GM12878 (cell line): Measurements from ENCODE around the gene SFXN1. TPM values are rescaled to one million over a fixed set of nuclear protein-coding genes. Genes with fewer than 3 reads are reported as not detected.

Experiments
- ATAC-seq: fragments of 200-7000 bp; cut with Tn5 transposase; 3 replicates; pipeline ENCODE4 v1.9.1; 2020; ENCODE audit warnings: mild to moderate bottlenecking, moderate library complexity
- BruUV-seq: library from RNA; stranded (reverse); fragments of 400-500 nt; replicated peaks from 2 replicates; lab custom pipeline; 2021; lab: Mats Ljungman, UMichigan
- CTCF ChIA-PET: fragments of 300-600 bp; sonication (Branson Sonifier 250); formaldehyde crosslinking; extraction: SDS; loops from one replicate; lab custom pipeline; 2021; ENCODE audit warnings: inconsistent platforms; lab: Yijun Ruan, JAX
- POLR2A ChIA-PET: fragments of 350-600 bp; formaldehyde crosslinking; extraction: SDS; loops from one replicate; lab custom pipeline; 2021; ENCODE audit warnings: inconsistent platforms; lab: Charles Lee
- RAD21 ChIA-PET: fragments of 300-600 bp; sonication (Branson Sonifier 250); formaldehyde crosslinking; loops from one replicate; lab custom pipeline; 2023; ENCODE audit warnings: antibody characterized with exemption; ENCODE audit not compliant: unreplicated experiment; lab: Charles Lee
- SMC1A ChIA-PET: fragments of 300-600 bp; sonication (Branson Sonifier 250); formaldehyde crosslinking; loops from one replicate; lab custom pipeline; 2023; ENCODE audit not compliant: unreplicated experiment, uncharacterized antibody; lab: Charles Lee
- DNase-seq: peaks from one replicate; pipeline ENCODE4 v3.0.0-alpha.2; 2011; ENCODE audit warnings: low read depth, low spot score
- FAIRE-seq: peaks from 3 replicates; lab custom pipeline; 2011; peaks lifted over from hg19 to GRCh38; lab: Jason Lieb, UNC
- H2AFZ ChIP-seq: 2 replicates; pipeline ENCODE4 v1.6.0; 2011; ENCODE audit warnings: low read depth, low read length, control low read depth; ENCODE audit not compliant: control insufficient read depth
- H3K27ac ChIP-seq: 2 replicates; pipeline ENCODE4 v1.5.1; 2011; ENCODE audit warnings: control low read depth; ENCODE audit not compliant: control insufficient read depth, insufficient read depth
- H3K27me3 ChIP-seq, 2 experiments: replicated peaks in 1 of 2; 2 replicates each; pipeline versions ENCODE4 v1.6.0 to v1.6.1; 2011; ENCODE audit warnings: low read length in 1 of 2; ENCODE audit not compliant: control insufficient read depth in 2 of 2, insufficient read depth in 2 of 2
- H3K36me3 ChIP-seq, 2 experiments: 2 replicates each; pipeline ENCODE4 v1.5.1; 2011; ENCODE audit warnings: low read length in 1 of 2; ENCODE audit not compliant: control insufficient read depth in 2 of 2, insufficient read depth in 2 of 2
- H3K4me1 ChIP-seq: 2 replicates; pipeline ENCODE4 v1.6.1; 2011; ENCODE audit warnings: mild to moderate bottlenecking, low read length, moderate library complexity, mixed read lengths; ENCODE audit not compliant: control insufficient read depth, insufficient read depth
- H3K4me2 ChIP-seq: 2 replicates; pipeline ENCODE4 v1.6.0; 2011; ENCODE audit warnings: control low read depth; ENCODE audit not compliant: control insufficient read depth, insufficient read depth
- H3K4me3 ChIP-seq: fragments of 200-600 bp; sonication (generic); 2 replicates; pipeline ENCODE4 v1.5.1; 2016
- H3K79me2 ChIP-seq: 2 replicates; pipeline ENCODE4 v1.6.0; 2011; ENCODE audit warnings: low read length; ENCODE audit not compliant: control insufficient read depth, insufficient read depth
- H3K9ac ChIP-seq: 2 replicates; pipeline ENCODE4 v1.8.0; 2011; ENCODE audit warnings: low read length, control low read depth, mixed read lengths; ENCODE audit not compliant: control insufficient read depth, insufficient read depth
- H3K9me3 ChIP-seq: replicated peaks from 3 replicates; pipeline ENCODE4 v1.5.1; 2011; ENCODE audit warnings: mild to moderate bottlenecking, low read length; ENCODE audit not compliant: control insufficient read depth, insufficient read depth
- H4K20me1 ChIP-seq: 2 replicates; pipeline ENCODE4 v1.6.0; 2011; ENCODE audit not compliant: control insufficient read depth, insufficient read depth
- CBFB ChIP-seq: IDR thresholded peaks from 2 replicates; pipeline ENCODE4 v1.6.1; 2016; ENCODE audit warnings: antibody characterized with exemption, low read depth
- CTCF ChIP-seq, 3 experiments: IDR thresholded peaks in 2 of 3; conservative IDR thresholded peaks in 1 of 3; 2 replicates each; pipeline ENCODE4 v1.5.1; 2011; ENCODE audit warnings: low read depth in 3 of 3, low read length in 3 of 3, mild to moderate bottlenecking in 3 of 3, control low read depth in 2 of 3, moderate library complexity in 2 of 3, inconsistent platforms in 1 of 3, mixed read lengths in 1 of 3; ENCODE audit not compliant: control insufficient read depth in 2 of 3, insufficient read depth in 1 of 3; ENCODE audit errors: extremely low read depth in 1 of 3
- FOS ChIP-seq: IDR thresholded peaks from 3 replicates; pipeline ENCODE4 v1.6.1; 2011; ENCODE audit warnings: borderline replicate concordance; ENCODE audit not compliant: insufficient read length; ENCODE audit errors: extremely low read depth
- NFYB ChIP-seq: IDR thresholded peaks from 2 replicates; pipeline ENCODE4 v1.6.1; 2011; ENCODE audit warnings: low read depth, mild to moderate bottlenecking, low read length, improper control_type of control experiment, moderate library complexity; ENCODE audit not compliant: insufficient read depth
- USF1 ChIP-seq: IDR thresholded peaks from 2 replicates; pipeline ENCODE4 v1.6.1; 2011; ENCODE audit warnings: borderline replicate concordance, low read depth, mild to moderate bottlenecking, moderate library complexity, mixed read lengths, low read length; ENCODE audit not compliant: insufficient read depth; ENCODE audit errors: extremely low read length
- ZNF622 ChIP-seq: fragments of 450-650 bp; IDR thresholded peaks from 2 replicates; pipeline ENCODE4 v1.6.1; 2017; ENCODE audit warnings: mild to moderate bottlenecking, inconsistent platforms
- WGBS: methylation state at CpG from one replicate; pipeline ENCODE4 v1.1.6; 2016; ENCODE audit warnings: low lambda C conversion rate; ENCODE audit not compliant: insufficient replicate concordance, insufficient coverage; ENCODE audit errors: missing lambda C conversion rate; 5-methylcytosine and 5-hydroxymethylcytosine counted together
- in situ Hi-C: fragments of 300-500 bp; cut with MboI; formaldehyde crosslinking; loops from 9 replicates; pipeline ENCODE4 v1.14.3; 2018; ENCODE audit warnings: mixed read lengths
- intact Hi-C: fragments of 100-400 bp; cut with micrococcal nuclease; formaldehyde crosslinking; loops from one replicate; pipeline ENCODE4 v1.14.2; 2022; ENCODE audit not compliant: unreplicated experiment
- polyA plus RNA-seq, 11 experiments: library from polyadenylated mRNA; depleted of rRNA in 4 of 11; unstranded in 6 of 11; stranded (reverse) in 5 of 11; fragments of >200 nt; fragmentation: Nextera tagmentation in 4 of 11; fragmentation: Illumina TruSeq in 1 of 11; extraction: Ambion mirVana in 4 of 11; extraction: Trizol in 1 of 11; gene quantifications; 1 replicate in 1 of 11; 2 replicates in 10 of 11; pipeline versions ENCODE4 v1.2.1 to v1.2.3, GENCODE V29; 2011 to 2016; ENCODE audit warnings: inconsistent platforms in 2 of 11, missing spikeins in 2 of 11, low read depth in 1 of 11
- total RNA-seq, 4 experiments: library from RNA; depleted of rRNA in 3 of 4; stranded (reverse); fragments of >200 nt in 3 of 4; fragmentation: Illumina TruSeq in 1 of 4; extraction: Trizol in 1 of 4; gene quantifications; 2 replicates each; pipeline versions ENCODE4 v1.2.1 to v1.2.3, GENCODE V29; 2013 to 2021

The SFXN1 gene
- total and polyA plus RNA-seq, 10 of the 15 experiments (the other 5 are each of a cell fraction or from before 2014, with no cell fraction given) = 18.0 to 248 (median 103) TPM

- Histone ChIP-seq H4K20me1 (no peaks in the 10 kb centered on the region), H3K36me3 (no peaks in the 10 kb centered on the region), H3K9ac (no peak overlapping the region), H3K4me1 (no peaks in the 10 kb centered on the region), H3K79me2 (no peaks in the 10 kb centered on the region), H3K27ac (no peak overlapping the region)
- in situ Hi-C loops = no loop called here
- BruUV-seq = no TSS peak
- ChIA-PET POLR2A (no interaction called here), CTCF (no interaction called here), SMC1A (no interaction called here), RAD21 (no interaction called here)
- DNase-seq (no peak), FAIRE-seq (no peak)
- TF ChIP-seq NFYB (peak; percentile 86), USF1 (peak; percentile 68), ZNF622 (no peak), CBFB (no peak), FOS (no peak), CTCF (IDR thresholded peaks at IDR 0.05 in 2 of 3, conservative IDR thresholded peaks at IDR 0.05 in 1 of 3; ENCODE audit: control insufficient read depth in 2 of 3, extremely low read depth in 1 of 3, insufficient read depth in 1 of 3, low read depth in 3 of 3, low read length in 3 of 3) (no peak)
- TF ChIP-seq, all 136 proteins: peak for 2
- 27% methylated on average over 6 of the region's 6 CpGs for WGBS
- H3K27me3 ChIP-seq = peaks cover 0 to 2% of the 10 kb centered on the region in 2 experiments; a peak in 1 of 4 replicates
- peak; percentile 86 for ATAC-seq
- no peak overlapping the region for H2AFZ ChIP-seq
- H3K4me3 ChIP-seq = no peak overlapping the region
- intact Hi-C loops = no loop called here
- no peaks in the 10 kb centered on the region for H3K9me3 ChIP-seq
- no peak overlapping the region for H3K4me2 ChIP-seq
Observed at GRCh38 chr5:175471628-175472027, 6.7 kb upstream of the SFXN1 start.
